IPS-NIHi7 (cell line): ENCODE results near the gene GNAZ.

ENCODE experiments used
- DNase-seq: peaks from one replicate; pipeline ENCODE4 v3.0.0; 2012; ENCODE audit warnings: mixed read lengths; ENCODE audit errors: extremely low spot score

The GNAZ gene

DNA sequence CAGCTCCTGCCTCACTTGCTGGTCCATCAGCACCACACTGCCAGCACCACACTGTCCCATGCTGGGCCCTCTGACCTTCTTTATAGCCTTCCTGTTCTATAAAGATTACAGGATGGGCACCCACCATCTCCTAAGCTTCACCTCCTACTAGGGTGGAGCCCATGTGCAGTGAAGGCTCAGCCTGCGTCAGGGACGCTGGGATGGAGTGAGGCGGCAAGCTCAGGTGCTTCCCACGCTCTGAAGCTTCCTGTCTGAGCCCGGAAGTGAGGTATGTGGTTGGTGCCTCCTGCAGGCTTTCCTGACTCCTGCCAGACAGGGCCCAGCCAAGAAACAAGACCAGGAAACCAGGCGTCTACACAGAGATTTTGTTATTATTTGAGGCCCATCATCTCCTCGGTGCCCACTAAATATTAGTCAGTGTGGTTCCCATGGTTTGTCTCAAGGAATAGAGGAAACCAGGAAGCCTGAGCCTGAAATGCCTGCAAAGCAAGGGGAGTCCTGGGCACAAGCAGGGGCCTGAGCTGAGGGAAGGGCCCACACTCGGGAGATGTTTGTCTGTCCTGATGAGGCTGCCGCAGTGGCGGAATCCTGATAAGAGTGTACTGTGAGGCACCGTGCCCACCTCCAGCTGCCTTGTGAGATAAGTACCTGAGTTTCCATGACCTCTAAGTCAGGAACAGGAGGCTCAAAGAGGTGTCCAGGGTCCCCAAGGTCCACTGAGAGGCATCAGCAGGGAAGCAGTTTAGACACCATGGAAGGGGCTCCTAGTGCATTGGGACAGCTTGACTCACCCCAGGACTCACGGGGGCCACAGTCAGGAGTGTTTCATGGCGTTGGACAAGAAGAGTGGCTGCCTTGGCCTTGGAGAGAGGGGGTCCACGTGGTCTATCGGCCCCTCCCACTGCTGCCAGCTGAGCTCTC is 49.4 kb downstream of the GNAZ start:
- no peak for DNase-seq

DNA sequence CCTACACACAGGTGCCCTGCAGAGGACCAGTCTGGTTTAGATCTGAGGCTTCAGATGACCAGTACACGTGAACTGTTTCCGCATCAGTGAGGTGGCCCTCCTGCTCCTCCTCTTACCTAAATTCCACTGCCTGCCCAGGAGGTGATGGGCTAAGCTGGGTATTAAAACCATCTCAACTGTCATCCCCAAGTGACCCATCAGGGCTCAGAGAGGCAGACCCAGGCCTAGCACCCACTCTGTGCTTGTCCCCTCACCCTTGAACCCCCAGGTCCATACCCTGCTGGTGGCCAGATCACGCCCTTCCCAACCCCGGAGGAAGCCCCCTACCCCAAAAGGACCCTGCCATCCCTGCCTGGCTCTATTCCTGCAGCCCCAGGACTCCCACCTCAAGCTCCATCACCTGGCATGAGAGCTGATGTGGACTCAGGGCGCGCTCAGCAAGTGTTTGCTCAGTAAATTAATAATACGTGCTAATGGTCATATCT is 50.1 kb downstream of the GNAZ start:
- DNase-seq: no peak

- DNase-seq: no peak
Measured at GRCh38 chr22:23121000-23121421, 50.7 kb downstream of the GNAZ start.

DNA sequence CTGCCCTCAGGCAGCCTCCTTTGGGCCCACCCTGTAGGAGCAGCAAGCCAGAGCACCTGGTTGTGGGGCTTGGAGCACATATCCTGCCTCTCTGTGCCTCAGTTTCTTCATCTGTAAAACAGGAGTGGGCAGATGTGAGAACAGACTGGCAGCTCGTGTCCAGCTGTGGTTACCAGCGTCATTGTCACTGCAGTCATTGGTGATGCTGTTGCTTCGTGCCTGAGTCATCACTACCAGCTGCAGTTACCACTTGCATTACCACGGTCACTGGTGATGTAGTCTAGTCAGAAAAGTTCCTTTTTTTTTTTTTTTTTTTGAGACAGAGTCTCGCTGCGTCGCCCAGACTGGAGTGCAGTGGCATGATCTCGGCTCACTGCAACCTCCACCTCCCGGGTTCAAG is 51.1 kb downstream of the GNAZ start:
- DNase-seq: no peak

GRCh38 chr22:23122216-23122957 is 52.1 kb downstream of the GNAZ start:
- no peak for DNase-seq

DNA sequence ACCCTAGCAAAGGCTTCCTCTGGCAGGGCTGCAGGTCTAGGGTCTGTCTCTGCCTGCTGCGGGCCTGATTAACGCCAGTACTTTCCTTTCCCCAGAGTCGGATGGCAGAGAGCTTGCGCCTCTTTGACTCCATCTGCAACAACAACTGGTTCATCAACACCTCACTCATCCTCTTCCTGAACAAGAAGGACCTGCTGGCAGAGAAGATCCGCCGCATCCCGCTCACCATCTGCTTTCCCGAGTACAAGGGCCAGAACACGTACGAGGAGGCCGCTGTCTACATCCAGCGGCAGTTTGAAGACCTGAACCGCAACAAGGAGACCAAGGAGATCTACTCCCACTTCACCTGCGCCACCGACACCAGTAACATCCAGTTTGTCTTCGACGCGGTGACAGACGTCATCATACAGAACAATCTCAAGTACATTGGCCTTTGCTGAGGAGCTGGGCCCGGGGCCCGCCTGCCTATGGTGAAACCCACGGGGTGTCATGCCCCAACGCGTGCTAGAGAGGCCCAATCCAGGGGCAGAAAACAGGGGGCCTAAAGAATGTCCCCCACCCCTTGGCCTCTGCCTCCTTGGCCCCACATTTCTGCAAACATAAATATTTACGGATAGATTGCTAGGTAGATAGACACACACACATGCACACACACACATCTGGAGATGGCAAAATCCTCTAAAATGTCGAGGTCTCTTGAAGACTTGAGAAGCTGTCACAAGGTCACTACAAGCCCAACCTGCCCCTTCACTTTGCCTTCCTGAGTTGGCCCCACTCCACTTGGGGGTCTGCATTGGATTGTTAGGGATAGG is 52.9 kb downstream of the GNAZ start:
- DNase-seq: no peak

DNA sequence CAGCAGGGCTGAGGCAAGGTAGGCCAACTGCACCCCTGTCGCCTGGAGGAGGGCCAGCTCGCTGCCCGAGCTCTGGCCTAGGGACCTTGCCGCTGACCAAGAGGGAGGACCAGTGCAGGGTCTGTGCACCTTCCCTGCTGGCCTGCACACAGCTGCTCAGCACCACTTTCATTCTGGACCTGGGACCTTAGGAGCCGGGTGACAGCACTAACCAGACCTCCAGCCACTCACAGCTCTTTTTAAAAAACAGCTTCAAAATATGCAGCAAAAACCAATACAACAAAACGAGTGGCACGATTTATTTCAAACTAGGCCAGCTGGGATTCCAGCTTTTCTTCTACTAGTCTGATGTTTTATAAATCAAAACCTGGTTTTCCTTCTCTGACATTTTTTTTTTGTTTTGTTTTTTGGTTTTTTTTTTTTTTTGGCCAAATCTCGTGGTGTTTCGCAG is 53.5 kb downstream of the GNAZ start:
- no peak for DNase-seq

GRCh38 chr22:23124611-23125511 is 54.5 kb downstream of the GNAZ start:
- DNase-seq: no peak

DNA sequence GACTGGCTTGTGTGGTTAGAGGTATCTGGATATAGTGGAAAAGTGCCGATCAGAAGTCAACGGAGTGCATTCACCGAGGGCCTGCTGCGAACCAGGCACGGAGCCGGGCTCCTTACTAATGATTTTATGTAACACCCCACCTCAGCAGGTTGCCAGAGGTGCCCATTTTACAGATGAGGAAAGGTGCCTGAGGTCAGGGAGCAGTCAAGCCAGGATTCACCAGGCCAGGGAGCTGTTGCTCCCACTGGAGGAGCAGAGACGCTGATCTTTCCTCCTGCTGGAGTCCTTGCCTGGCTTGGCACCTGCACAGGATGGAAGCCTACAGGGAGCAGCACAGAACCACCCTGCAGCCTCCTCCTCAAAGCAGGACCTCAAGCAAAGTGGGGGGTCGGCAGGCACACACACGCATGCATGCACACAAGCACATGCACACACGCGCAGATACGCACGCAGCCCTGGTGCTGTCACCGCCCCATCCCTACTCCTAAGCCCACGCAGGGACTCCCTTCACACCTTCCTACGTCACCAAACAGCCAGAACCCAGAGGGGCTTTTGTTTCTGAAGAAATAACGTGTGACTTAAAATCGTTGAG is 55.3 kb downstream of the GNAZ start:
- DNase-seq: no peak

GRCh38 chr22:23126165-23127054 is 56.1 kb downstream of the GNAZ start:
- no peak for DNase-seq

DNA sequence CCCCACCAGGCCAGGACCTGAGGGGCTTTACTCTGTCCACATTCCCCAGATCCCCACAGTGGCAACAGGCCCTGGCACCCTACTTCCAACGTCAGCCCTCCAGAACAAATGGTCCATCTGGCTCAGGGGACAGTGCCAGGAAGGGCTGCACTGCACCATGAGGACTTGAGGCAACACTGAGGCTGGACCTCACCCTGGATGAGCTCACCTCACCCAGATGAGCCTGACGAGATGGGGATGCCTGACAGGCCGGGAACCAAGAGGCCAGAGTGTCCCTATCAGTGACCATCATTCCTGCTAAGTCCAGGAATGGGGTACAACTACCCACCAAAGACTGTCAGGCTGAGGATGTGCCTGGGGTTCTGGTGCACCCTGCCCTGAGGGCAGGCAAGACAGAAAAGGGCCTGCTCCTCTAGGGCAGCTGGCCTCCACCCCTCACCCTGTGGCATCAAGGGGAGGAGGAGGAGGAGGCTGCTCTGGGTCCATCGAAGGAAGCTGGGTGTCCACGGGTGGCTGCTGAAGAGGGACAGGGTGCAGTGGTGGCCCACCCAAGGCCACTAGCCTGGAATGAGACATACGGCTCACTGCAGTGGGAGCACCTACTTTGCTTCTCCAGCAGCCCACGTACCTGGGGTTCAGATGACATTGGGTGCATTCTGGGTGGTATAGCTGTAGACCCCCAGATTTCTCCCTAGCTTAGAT is 56.9 kb downstream of the GNAZ start:
- no peak for DNase-seq

DNA sequence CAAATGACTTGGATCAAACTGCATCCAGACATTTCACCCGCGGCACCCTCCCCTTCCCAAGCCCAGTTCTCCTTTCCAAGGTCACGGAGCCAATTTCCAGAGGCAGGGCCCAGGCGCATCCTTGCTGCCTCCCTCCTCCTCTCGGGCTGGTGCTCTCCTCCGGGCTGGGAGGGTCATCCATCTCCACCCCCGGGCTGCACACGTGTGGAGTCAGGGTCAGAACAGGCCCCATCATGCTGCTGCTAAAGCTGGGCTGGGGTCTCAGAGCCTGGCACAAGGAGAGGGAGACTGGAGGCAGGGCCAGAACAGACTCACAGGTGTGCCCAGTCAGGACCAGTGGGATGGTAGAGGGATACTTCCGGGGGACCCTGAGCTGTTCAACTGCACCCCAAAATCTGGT is 57.5 kb downstream of the GNAZ start:
- no peak for DNase-seq

DNA sequence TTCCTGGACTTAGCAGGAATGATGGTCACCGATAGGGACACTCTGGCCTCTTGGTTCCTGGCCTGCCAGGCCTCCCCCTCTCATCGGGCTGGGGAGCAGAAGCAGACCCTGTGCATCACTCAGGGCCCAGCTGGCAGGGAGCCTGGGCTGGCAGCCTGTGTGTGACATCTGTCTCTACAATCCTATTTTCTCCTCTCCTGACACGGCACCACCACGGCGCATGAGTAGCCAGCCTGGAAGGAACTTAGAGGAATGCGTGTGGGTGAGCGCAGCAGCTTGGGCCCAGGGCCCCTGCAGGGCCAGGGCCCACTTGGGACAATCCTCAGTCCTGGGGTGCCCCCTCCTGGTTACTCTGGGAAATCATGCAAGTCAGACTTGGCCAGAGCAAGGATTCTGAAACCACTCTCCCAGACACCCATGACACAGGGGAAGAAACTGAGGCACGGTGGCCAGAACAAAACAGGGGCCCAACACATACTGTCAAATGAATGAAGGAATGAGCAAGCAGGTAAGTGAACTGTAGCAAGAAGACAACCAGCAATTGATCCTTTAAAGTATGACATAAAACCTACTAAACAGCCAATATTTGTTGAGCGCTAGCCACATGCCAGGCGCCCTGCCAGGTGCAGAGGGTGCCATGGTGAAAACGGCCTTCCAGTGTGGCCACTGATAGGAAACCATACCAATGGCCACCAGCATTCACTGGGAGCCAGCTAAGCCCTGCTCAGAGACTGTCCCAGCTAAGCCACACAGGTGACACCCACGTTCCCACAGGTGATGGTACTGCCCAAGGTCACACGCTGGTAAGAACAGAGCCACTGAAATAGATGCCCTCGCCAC is 58.2 kb downstream of the GNAZ start:
- peak; percentile 95 for DNase-seq

GRCh38 chr22:23129149-23129548 is 58.8 kb downstream of the GNAZ start:
- DNase-seq: no peak

GRCh38 chr22:23130697-23131096 is 60.4 kb downstream of the GNAZ start:
- DNase-seq: no peak

DNA sequence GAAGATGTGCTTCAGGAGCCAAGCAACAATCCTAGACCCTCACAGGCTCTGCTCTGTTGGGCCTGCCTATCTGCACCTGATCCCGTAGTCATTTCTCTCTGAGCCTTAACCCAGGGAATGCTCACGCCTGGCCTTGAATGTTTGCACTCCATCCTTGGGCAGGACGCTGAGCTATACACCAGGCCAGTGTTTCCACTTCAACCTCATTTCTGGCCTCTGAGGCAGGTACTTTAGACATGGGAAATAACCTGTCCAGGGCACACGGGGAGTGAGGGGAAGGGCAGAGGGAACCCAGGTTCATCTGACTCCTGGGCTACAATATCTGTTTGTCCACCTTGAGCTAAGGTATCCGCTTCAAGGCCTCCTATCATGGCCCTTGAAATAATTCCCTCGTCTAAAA is 61.6 kb downstream of the GNAZ start:
- DNase-seq: no peak

DNA sequence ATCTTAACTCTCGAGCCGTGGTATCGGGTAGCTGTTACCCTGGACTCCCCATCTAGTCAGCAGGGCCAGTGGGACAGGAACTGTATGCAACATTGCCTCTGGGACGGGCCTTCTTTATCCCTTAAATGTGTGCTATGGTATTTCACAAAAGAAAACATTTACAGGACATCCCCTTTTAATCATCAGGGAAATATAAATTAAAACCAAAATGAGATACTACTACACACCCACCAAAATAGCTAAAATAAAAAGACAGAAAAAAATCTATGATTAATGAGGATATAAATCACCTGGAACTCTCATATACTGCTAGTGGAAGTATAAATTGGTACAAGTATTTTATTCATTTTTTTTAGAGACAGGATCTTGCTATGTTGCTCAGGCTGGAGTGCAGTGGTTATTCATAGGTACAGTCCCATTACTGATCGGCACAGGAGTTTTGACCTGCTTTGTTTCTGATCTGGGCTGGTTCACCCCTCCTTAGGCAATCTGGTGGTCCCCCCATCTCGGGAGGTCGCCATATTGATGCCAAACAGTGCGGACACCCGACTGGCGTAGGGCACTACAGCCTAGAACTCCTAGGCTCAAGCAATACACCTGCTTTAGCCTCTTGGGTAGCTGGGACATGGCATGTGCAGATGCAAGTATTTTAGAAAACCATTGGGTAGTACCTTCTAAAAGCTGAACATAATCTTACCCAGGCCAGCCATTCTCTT is 62.2 kb downstream of the GNAZ start:
- no peak for DNase-seq
